ENCODE measurements around the gene PTPRN2.

Gene PTPRN2

DNA sequence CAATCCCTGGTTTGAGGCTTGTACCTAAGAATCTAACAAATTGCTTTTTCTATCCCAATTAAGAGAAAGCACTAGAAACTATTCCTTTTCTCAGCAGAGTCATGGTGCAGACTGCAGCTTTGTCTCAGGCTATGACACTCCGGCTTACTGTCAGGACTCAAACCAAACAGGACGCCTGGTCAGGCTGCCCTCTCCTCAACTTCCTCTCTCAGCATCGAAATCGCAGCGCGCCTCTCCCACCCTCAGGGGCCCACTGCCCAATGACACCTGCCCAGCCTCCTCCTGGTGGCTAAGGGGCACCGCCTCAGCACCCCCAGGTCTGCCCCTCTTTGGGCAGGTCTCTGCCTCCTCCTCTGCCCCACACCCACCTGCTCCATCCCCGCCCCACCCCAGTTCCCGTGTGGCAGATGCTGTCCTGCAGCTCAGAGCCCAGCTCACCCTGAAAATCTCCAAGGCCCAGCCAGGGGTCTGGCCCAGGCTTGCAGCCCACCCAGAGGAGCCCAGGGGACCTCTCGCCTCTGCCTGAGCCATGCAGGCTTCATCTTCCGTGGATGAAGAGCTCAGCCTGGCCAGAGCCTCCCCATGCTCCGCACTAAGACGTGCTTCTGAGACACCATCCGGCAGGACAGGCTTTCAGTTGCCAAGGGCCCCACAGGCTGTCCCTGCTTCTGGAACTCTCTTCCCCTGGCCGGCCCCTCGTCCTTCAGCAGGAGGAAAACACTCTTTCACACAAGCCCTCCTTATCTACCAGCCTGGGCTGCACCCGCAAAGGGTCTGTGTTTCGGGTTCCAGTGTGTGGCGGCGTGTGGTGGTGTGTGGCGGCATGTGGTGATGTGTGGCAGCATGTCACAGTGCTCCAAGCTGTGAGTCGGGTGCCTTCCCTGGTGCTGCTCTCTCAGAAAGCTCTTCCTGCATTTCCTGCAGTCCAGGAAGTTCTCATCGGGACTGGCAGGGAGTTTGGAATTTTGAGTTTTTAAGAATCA lies 16.4 kb upstream of the PTPRN2 start:
- H3K27me3 ChIP-seq (ENCODE audit: control insufficient read depth in 5 of 5, insufficient read depth in 4 of 5, low read length in 5 of 5): no peaks in the 10 kb centered on the region
- H3K4me1 ChIP-seq (ENCODE audit: control insufficient read depth in 5 of 5, insufficient read depth in 5 of 5, low read length in 5 of 5): no peaks in the 10 kb centered on the region
- H3K36me3 ChIP-seq (ENCODE audit: control insufficient read depth in 5 of 5, insufficient read depth in 5 of 5, low read length in 5 of 5): peaks cover 0 to 7% (median 0%) of the 10 kb centered on the region in 5 donors
- H3K9ac ChIP-seq (ENCODE audit: low read length in 5 of 5): no peak overlapping the region
- no peak overlapping the region for H3K27ac ChIP-seq (ENCODE audit: low read depth, low read length)
- no peak overlapping the region for H3K4me3 ChIP-seq (ENCODE audit: low read depth in 1 of 5, low read length in 5 of 5)
- no peaks in the 10 kb centered on the region for H3K9me3 ChIP-seq (ENCODE audit: control insufficient read depth in 5 of 5, low read length in 5 of 5)

DNA sequence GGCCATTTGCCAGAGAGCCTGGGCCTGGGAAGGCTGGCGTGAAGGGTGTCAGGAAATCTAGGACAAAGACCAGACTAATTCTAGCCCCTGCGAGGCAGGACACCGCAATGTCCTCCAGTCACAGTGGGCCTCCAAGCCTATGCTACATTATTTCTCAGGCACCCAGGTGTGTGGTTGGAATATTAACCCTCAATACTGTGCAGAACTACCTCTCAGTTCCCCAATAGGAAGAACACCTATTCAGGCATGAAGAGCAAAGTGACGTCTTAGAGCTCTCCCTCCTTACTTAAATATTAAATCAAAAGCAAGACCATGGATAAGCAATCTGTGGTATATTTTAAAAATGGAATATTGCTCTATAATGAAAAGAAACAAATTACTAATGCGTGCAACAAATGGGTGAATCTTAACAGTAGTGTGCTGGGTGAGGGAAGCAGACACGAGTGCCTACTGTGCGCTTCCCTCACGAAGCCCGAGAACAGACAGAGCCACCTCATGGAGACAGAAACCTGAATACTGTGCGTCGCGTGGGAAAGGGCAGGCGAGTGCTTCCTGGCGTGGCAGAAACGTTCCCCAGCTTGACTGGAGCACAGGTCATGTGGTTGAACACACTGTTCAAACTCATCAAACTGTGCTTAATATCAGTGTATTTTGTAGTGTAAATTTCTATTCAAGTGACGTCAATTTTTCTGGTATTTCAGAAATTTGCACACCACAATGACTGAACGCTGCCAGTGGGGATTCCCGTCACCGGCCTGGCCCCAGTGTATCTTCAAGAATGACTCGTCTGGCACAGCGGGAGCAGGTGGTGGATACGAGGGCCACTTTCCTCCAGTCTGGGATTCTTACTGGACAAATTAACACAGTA lies 15.5 kb upstream of the PTPRN2 start:
- Histone ChIP-seq H3K9me3 (ENCODE audit: control insufficient read depth in 5 of 5, low read length in 5 of 5) (no peaks in the 10 kb centered on the region), H3K36me3 (ENCODE audit: control insufficient read depth in 5 of 5, insufficient read depth in 5 of 5, low read length in 5 of 5) (peaks cover 0 to 7% (median 0%) of the 10 kb centered on the region in 5 donors), H3K27ac (ENCODE audit: low read depth, low read length) (no peak overlapping the region), H3K27me3 (ENCODE audit: control insufficient read depth in 5 of 5, insufficient read depth in 4 of 5, low read length in 5 of 5) (no peaks in the 10 kb centered on the region), H3K9ac (ENCODE audit: low read length in 5 of 5) (no peak overlapping the region), H3K4me1 (ENCODE audit: control insufficient read depth in 5 of 5, insufficient read depth in 5 of 5, low read length in 5 of 5) (no peaks in the 10 kb centered on the region), H3K4me3 (ENCODE audit: low read depth in 1 of 5, low read length in 5 of 5) (no peak overlapping the region)

DNA sequence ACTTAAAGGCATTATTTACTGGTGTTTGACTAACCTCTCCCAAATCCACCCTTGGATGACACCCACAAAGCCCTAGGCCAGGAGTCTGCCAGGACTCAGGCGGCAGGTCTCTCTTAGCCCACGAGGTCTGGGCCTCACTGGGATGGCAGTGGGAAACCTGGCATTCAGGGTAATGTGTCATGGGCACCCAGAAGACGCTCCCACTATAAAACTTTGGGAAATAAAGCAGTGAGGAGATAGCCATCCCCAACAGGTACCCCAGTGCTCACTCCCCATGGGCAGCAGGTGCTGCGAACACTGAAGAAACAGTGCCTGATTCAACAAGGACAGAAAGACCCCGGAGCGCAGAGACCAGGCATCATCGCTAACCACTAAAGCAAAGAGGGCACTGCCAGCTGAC lies 14.4 kb upstream of the PTPRN2 start:
- Histone ChIP-seq H3K27me3 (ENCODE audit: control insufficient read depth in 5 of 5, insufficient read depth in 4 of 5, low read length in 5 of 5) (no peaks in the 10 kb centered on the region), H3K4me3 (ENCODE audit: low read depth in 1 of 5, low read length in 5 of 5) (no peak overlapping the region)

DNA sequence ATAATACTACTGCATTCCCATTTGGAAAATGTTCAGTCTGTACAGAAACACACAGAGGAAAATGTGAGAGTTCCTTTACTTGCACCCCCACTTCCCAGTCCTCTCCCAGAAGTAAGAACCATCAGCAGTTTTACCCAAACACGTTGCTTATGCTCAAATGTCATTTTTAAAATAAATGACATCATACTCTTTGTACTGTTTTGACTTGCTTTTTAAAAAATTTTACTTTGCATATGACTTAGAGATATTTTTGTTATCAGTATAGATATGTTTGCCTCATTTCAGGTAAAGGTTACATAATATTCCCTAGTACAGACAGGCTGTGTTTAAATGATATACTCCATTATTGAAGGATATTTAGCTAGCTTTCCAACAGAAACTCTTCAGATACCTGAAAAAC lies 13.5 kb upstream of the PTPRN2 start:
- no peaks in the 10 kb centered on the region for H3K4me1 ChIP-seq (ENCODE audit: control insufficient read depth in 5 of 5, insufficient read depth in 5 of 5, low read length in 5 of 5)
- H3K36me3 ChIP-seq (ENCODE audit: control insufficient read depth in 5 of 5, insufficient read depth in 5 of 5, low read length in 5 of 5): no peaks in the 10 kb centered on the region
- no peak overlapping the region for H3K9ac ChIP-seq (ENCODE audit: low read length in 5 of 5)
- no peak overlapping the region for H3K4me3 ChIP-seq (ENCODE audit: low read depth in 1 of 5, low read length in 5 of 5)
- H3K9me3 ChIP-seq (ENCODE audit: control insufficient read depth in 5 of 5, low read length in 5 of 5): no peaks in the 10 kb centered on the region
- H3K27me3 ChIP-seq (ENCODE audit: control insufficient read depth in 5 of 5, insufficient read depth in 4 of 5, low read length in 5 of 5): no peaks in the 10 kb centered on the region
- no peak overlapping the region for H3K27ac ChIP-seq (ENCODE audit: low read depth, low read length)

More for the DNA sequence above, 14.4 kb upstream of the PTPRN2 start:
- no peak overlapping the region for H3K9ac ChIP-seq (ENCODE audit: low read length in 5 of 5)
- no peaks in the 10 kb centered on the region for H3K9me3 ChIP-seq (ENCODE audit: control insufficient read depth in 5 of 5, low read length in 5 of 5)
- no peak overlapping the region for H3K27ac ChIP-seq (ENCODE audit: low read depth, low read length)
- H3K4me1 ChIP-seq (ENCODE audit: control insufficient read depth in 5 of 5, insufficient read depth in 5 of 5, low read length in 5 of 5): no peaks in the 10 kb centered on the region
- H3K36me3 ChIP-seq (ENCODE audit: control insufficient read depth in 5 of 5, insufficient read depth in 5 of 5, low read length in 5 of 5): peaks cover 0 to 5% (median 0%) of the 10 kb centered on the region in 5 donors

DNA sequence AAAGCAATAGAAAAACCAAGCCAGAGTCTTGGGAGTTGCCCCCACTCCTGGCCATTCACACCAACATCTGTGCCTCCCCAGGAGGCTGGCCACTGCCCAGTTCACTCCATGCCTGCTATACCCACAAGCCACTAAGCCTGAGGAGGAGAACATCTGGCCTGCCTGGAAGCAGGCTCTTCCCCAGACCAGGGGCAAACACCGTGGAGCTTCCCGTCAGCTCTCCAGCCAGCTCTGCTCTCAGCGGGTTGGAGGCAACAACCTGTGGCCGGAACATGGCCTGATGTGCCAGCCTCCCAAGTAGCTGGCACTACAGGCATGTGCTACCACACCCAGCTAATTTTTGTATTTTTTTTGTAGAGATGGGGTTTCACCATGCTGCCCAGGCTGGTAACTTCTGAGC lies 9.1 kb upstream of the PTPRN2 start:
- Histone ChIP-seq H3K36me3 (ENCODE audit: control insufficient read depth in 5 of 5, insufficient read depth in 5 of 5, low read length in 5 of 5) (no peaks in the 10 kb centered on the region), H3K9me3 (ENCODE audit: control insufficient read depth in 5 of 5, low read length in 5 of 5) (peaks cover 0 to 22% (median 11%) of the 10 kb centered on the region in 5 donors), H3K27me3 (ENCODE audit: control insufficient read depth in 5 of 5, insufficient read depth in 4 of 5, low read length in 5 of 5) (no peaks in the 10 kb centered on the region), H3K9ac (ENCODE audit: low read length in 5 of 5) (no peak overlapping the region), H3K4me1 (ENCODE audit: control insufficient read depth in 5 of 5, insufficient read depth in 5 of 5, low read length in 5 of 5) (no peaks in the 10 kb centered on the region), H3K27ac (ENCODE audit: low read depth, low read length) (no peak overlapping the region), H3K4me3 (ENCODE audit: low read depth in 1 of 5, low read length in 5 of 5) (no peak overlapping the region)

DNA sequence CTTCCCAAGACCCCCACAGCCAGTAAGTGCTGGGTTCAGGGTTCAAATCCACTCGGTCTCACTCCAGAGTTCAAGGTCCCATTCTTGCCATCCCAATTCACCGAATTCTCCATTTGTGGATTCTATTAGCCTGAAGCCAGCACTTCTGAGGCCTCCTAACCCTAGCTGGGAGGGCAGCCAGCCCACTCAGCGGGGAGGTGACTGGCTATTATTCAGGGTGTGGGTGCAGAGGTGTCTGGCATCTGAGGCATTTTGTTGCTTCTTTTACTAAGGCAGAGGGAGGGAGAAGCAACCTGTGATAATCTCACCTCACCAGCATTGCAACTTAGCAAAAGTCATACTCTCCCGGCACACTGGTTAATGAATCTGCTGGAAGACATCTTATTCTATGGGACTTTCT lies 8.7 kb upstream of the PTPRN2 start:
- Histone ChIP-seq H3K36me3 (ENCODE audit: control insufficient read depth in 5 of 5, insufficient read depth in 5 of 5, low read length in 5 of 5) (no peaks in the 10 kb centered on the region), H3K9ac (ENCODE audit: low read length in 5 of 5) (no peak overlapping the region), H3K4me1 (ENCODE audit: control insufficient read depth in 5 of 5, insufficient read depth in 5 of 5, low read length in 5 of 5) (no peaks in the 10 kb centered on the region), H3K27ac (ENCODE audit: low read depth, low read length) (no peak overlapping the region), H3K9me3 (ENCODE audit: control insufficient read depth in 5 of 5, low read length in 5 of 5) (peaks cover 0 to 23% (median 11%) of the 10 kb centered on the region in 5 donors), H3K27me3 (ENCODE audit: control insufficient read depth in 5 of 5, insufficient read depth in 4 of 5, low read length in 5 of 5) (no peaks in the 10 kb centered on the region), H3K4me3 (ENCODE audit: low read depth in 1 of 5, low read length in 5 of 5) (no peak overlapping the region)

DNA sequence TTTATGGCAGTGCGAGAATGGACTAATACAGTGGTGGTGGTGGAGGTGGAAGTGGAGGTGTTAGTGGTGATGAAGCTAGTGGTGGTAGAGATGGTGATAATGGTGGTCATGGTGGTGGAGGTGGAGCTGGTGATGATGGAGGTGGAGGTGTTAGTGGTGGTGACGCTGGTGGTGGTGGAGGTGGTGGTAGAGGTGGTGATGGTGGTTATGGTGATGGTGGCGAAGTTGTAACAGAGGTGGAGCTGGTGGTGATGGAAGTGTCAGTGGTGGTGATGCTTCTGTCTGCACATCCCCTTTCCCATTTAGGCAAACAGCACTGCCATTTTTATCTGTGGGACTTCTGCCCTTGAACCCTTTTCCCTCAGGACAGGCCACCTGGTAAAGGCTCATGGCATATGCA lies 7.4 kb upstream of the PTPRN2 start:
- Histone ChIP-seq H3K27ac (ENCODE audit: low read depth, low read length) (no peak overlapping the region), H3K36me3 (ENCODE audit: control insufficient read depth in 5 of 5, insufficient read depth in 5 of 5, low read length in 5 of 5) (no peaks in the 10 kb centered on the region), H3K27me3 (ENCODE audit: control insufficient read depth in 5 of 5, insufficient read depth in 4 of 5, low read length in 5 of 5) (no peaks in the 10 kb centered on the region), H3K9me3 (ENCODE audit: control insufficient read depth in 5 of 5, low read length in 5 of 5) (peaks cover 0 to 23% (median 11%) of the 10 kb centered on the region in 5 donors), H3K4me1 (ENCODE audit: control insufficient read depth in 5 of 5, insufficient read depth in 5 of 5, low read length in 5 of 5) (no peaks in the 10 kb centered on the region), H3K9ac (ENCODE audit: low read length in 5 of 5) (no peak overlapping the region), H3K4me3 (ENCODE audit: low read depth in 1 of 5, low read length in 5 of 5) (no peak overlapping the region)

DNA sequence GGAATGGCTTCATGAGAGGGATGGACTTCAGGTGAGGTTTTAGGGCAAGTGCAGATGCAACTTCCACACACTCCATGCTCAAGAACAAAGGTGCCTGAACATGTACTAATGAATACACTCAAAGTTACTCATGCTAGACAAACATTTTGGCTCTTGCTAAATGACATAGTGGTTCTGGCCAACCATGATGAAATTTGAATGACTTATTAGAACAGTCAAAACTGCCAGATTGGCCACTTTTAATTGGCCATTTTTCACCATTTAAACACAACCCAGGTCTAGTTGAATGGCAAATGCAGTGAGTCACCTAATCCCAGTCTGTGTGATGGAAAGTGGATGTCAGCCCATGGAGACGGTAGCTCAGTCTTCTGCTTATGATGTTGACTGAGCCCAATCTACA lies 4.9 kb upstream of the PTPRN2 start:
- no peak overlapping the region for H3K4me3 ChIP-seq (ENCODE audit: low read depth in 1 of 5, low read length in 5 of 5)
- H3K27me3 ChIP-seq (ENCODE audit: control insufficient read depth in 5 of 5, insufficient read depth in 4 of 5, low read length in 5 of 5): peaks cover 0 to 6% (median 0%) of the 10 kb centered on the region in 5 donors
- H3K9ac ChIP-seq (ENCODE audit: low read length in 5 of 5): no peak overlapping the region
- no peaks in the 10 kb centered on the region for H3K36me3 ChIP-seq (ENCODE audit: control insufficient read depth in 5 of 5, insufficient read depth in 5 of 5, low read length in 5 of 5)
- H3K9me3 ChIP-seq (ENCODE audit: control insufficient read depth in 5 of 5, low read length in 5 of 5): peaks cover 0 to 23% (median 11%) of the 10 kb centered on the region in 5 donors
- H3K27ac ChIP-seq (ENCODE audit: low read depth, low read length): no peak overlapping the region
- peaks cover 0 to 5% (median 0%) of the 10 kb centered on the region in 5 donors for H3K4me1 ChIP-seq (ENCODE audit: control insufficient read depth in 5 of 5, insufficient read depth in 5 of 5, low read length in 5 of 5)

DNA sequence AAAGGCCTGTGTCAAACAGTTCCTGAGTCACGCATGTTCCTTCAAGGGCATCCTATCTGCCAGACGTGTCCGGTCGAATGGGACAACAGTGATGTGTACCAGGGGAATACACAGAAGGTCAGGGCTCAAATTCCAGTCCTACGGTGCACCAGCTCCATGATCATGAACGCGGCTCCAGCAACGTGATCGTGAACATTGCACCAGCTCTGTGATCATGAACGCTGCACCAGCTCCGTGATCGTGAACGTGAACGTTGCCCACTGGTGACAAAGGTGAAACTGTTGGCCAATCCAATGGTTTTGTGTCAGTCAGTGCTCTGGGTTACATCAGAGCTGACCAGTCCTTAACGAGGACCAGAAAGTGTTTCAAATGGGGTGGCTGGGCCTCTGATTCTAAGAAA lies 4.3 kb upstream of the PTPRN2 start:
- Histone ChIP-seq H3K4me1 (ENCODE audit: control insufficient read depth in 5 of 5, insufficient read depth in 5 of 5, low read length in 5 of 5) (peaks cover 0 to 5% (median 0%) of the 10 kb centered on the region in 5 donors), H3K9me3 (ENCODE audit: control insufficient read depth in 5 of 5, low read length in 5 of 5) (peaks cover 0 to 23% (median 11%) of the 10 kb centered on the region in 5 donors), H3K27ac (ENCODE audit: low read depth, low read length) (no peak overlapping the region), H3K9ac (ENCODE audit: low read length in 5 of 5) (no peak overlapping the region), H3K4me3 (ENCODE audit: low read depth in 1 of 5, low read length in 5 of 5) (no peak overlapping the region), H3K27me3 (ENCODE audit: control insufficient read depth in 5 of 5, insufficient read depth in 4 of 5, low read length in 5 of 5) (peaks cover 0 to 6% (median 0%) of the 10 kb centered on the region in 5 donors), H3K36me3 (ENCODE audit: control insufficient read depth in 5 of 5, insufficient read depth in 5 of 5, low read length in 5 of 5) (no peaks in the 10 kb centered on the region)

DNA sequence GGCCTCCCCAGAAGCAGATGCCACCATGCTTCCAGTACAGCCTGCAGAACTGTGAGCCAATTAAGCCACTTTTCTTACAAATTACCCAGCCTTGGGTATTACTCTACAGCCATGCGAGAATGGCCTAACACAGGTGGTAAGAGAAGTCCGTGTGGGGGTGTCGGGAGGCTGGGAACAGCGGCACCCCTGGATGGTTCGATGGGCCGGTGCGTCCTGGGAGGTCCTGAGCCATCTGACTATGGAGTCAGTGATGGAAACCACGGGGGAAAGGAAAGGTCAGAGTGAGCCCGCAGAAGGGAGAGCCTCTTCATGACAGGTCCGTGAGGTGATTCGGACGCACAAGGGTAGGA lies 2.5 kb upstream of the PTPRN2 start:
- H3K9ac ChIP-seq (ENCODE audit: low read length in 5 of 5): no peak overlapping the region
- peaks cover 0 to 14% (median 10%) of the 10 kb centered on the region in 5 donors for H3K4me1 ChIP-seq (ENCODE audit: control insufficient read depth in 5 of 5, insufficient read depth in 5 of 5, low read length in 5 of 5)
- H3K36me3 ChIP-seq (ENCODE audit: control insufficient read depth in 5 of 5, insufficient read depth in 5 of 5, low read length in 5 of 5): no peaks in the 10 kb centered on the region
- peaks cover 7 to 21% (median 13%) of the 10 kb centered on the region in 5 donors for H3K27me3 ChIP-seq (ENCODE audit: control insufficient read depth in 5 of 5, insufficient read depth in 4 of 5, low read length in 5 of 5)
- no peak overlapping the region for H3K4me3 ChIP-seq (ENCODE audit: low read depth in 1 of 5, low read length in 5 of 5)
- H3K27ac ChIP-seq (ENCODE audit: low read depth, low read length): no peak overlapping the region
- H3K9me3 ChIP-seq (ENCODE audit: control insufficient read depth in 5 of 5, low read length in 5 of 5): peaks cover 0 to 23% (median 11%) of the 10 kb centered on the region in 5 donors
